ENCODE measurements around the gene IL17C.
A peak's percentile ranks its signal among the peaks of the same experiment; 100 is the strongest.
"Not testable (repeated sequence)": the region's sequence is repeated elsewhere in the genome, so short reads cannot be mapped to it uniquely, and the experiment has no call there.

The IL17C gene

DNA sequence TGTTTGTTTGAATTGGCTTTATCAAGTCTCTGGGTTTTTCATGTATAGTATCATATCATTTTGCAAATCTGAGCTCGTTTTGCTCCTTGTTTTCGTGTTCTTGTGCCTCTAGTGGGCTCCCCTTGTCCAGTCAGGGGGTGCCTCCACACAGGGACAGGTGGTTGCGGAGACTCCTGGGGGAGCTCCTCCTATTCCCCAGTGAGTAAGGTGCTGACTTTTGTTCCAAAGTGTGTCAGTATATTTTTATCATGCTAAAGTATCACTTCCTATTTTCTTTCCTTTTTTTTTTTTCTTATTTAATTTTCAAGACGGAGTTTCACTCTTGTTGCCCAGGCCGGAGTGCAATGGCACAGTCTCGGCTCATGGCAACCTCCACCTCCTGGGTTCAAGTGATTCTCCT, 30.3 kb upstream of the IL17C start:
- DNase-seq (ENCODE audit: low read depth in 2 of 2): no peak
- H3K4me3 ChIP-seq (replicated peaks in 1 of 2; ENCODE audit: low read depth in 2 of 2, low read length in 2 of 2): no peak overlapping the region
- TF ChIP-seq CTCF (IDR thresholded peaks at IDR 0.05; ENCODE audit: low read depth, low read length): no peak

- H3K4me3 ChIP-seq (replicated peaks in 1 of 2; ENCODE audit: low read depth in 2 of 2, low read length in 2 of 2); DNase-seq (ENCODE audit: low read depth in 2 of 2): not testable (repeated sequence)
These were observed 28.9 kb upstream of the IL17C start for GRCh38 chr16:88609426-88609825.

DNA sequence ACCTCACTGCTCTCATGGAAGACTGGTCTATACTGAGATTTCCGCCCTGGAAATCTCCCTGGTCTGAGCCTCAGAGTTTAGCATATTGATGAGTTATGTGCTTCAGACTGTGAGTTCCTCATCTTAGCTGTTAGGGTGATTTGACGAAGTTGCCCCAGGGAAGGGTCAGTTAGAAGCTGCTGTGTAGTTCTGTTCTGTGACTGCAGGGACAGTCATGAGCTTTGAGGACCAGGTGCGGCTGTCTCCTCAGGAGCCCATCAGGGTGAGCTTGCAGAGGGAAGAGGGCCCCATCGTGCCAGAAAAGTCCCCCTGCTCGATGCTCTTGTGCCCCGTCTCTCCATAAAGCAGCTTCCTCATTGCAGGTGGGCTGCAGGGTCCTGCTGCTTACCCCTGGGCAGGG, 28.3 kb upstream of the IL17C start:
- no peak for DNase-seq (ENCODE audit: low read depth in 2 of 2)

GRCh38 chr16:88610909-88611812, 27.2 kb upstream of the IL17C start:
- H3K4me3 ChIP-seq (replicated peaks in 1 of 2; ENCODE audit: low read depth in 2 of 2, low read length in 2 of 2): no peak overlapping the region
- no peak for DNase-seq (ENCODE audit: low read depth in 2 of 2)
- TF ChIP-seq CTCF (IDR thresholded peaks at IDR 0.05; ENCODE audit: low read depth, low read length): no peak

More for the DNA sequence above, 28.3 kb upstream of the IL17C start:
- peak; percentile 13 for TF ChIP-seq CTCF (IDR thresholded peaks at IDR 0.05; ENCODE audit: low read depth, low read length)
- H3K4me3 ChIP-seq (replicated peaks in 1 of 2; ENCODE audit: low read depth in 2 of 2, low read length in 2 of 2): no peak overlapping the region

DNA sequence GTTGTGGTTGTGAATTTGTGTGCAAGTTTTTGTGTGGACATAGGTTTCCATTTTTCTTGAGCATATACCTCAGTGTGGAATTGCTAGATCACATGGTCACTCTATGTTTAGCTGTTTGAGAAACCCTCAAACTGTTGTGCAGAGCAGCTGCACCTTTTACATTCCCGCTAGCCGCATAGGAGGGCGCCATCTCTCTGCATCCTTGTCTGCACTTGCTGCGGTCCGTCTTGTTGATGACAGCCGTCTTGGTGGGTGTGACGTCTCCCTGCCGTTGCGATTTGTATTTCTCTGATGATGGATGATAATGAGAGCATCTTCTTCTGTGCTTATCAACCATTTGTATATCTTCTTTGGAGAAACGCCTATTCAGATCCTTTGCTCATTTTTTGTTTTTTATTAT, 25.1 kb upstream of the IL17C start:
- H3K4me3 ChIP-seq (replicated peaks in 1 of 2; ENCODE audit: low read depth in 2 of 2, low read length in 2 of 2): no peak overlapping the region
- TF ChIP-seq CTCF (IDR thresholded peaks at IDR 0.05; ENCODE audit: low read depth, low read length): no peak
- no peak for DNase-seq (ENCODE audit: low read depth in 2 of 2)

- DNase-seq (ENCODE audit: low read depth in 2 of 2): peak in 1 of 2 donors; percentile 13
- no peak overlapping the region for H3K4me3 ChIP-seq (replicated peaks in 1 of 2; ENCODE audit: low read depth in 2 of 2, low read length in 2 of 2)
- no peak for TF ChIP-seq CTCF (IDR thresholded peaks at IDR 0.05; ENCODE audit: low read depth, low read length)
These were observed 24.2 kb upstream of the IL17C start for GRCh38 chr16:88613911-88614817.

All from cardiac fibroblast (primary cell).